Fibroblast of mammary gland (primary cell): ENCODE results near the gene IL1RAPL1.

Experiments used
- DNase-seq: peaks from one replicate; pipeline ENCODE4 v3.0.0-alpha.2; 2010; ENCODE audit warnings: low read depth
- H3K4me3 ChIP-seq: 2 replicates; pipeline ENCODE4 v1.5.1; 2011; ENCODE audit warnings: low read depth, mild to moderate bottlenecking, low read length, moderate library complexity; ENCODE audit not compliant: control insufficient read depth
- TF ChIP-seq, protein P1 (sequence below): conservative IDR thresholded peaks from 2 replicates; pipeline ENCODE4 v1.5.1; 2011; ENCODE audit warnings: low read depth, low read length, inconsistent platforms; ENCODE audit not compliant: control insufficient read depth, insufficient read depth

IL1RAPL1 gene

GRCh38 chrX:29721152-29721551 lies 1133.9 kb downstream of the IL1RAPL1 start:
- DNase-seq: no peak
- TF ChIP-seq, protein P1, sequence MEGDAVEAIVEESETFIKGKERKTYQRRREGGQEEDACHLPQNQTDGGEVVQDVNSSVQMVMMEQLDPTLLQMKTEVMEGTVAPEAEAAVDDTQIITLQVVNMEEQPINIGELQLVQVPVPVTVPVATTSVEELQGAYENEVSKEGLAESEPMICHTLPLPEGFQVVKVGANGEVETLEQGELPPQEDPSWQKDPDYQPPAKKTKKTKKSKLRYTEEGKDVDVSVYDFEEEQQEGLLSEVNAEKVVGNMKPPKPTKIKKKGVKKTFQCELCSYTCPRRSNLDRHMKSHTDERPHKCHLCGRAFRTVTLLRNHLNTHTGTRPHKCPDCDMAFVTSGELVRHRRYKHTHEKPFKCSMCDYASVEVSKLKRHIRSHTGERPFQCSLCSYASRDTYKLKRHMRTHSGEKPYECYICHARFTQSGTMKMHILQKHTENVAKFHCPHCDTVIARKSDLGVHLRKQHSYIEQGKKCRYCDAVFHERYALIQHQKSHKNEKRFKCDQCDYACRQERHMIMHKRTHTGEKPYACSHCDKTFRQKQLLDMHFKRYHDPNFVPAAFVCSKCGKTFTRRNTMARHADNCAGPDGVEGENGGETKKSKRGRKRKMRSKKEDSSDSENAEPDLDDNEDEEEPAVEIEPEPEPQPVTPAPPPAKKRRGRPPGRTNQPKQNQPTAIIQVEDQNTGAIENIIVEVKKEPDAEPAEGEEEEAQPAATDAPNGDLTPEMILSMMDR: no peak
- H3K4me3 ChIP-seq: no peak overlapping the region

- no peak for DNase-seq
- TF ChIP-seq, protein P1: no peak
- H3K4me3 ChIP-seq: no peak overlapping the region
Observed at GRCh38 chrX:29724316-29724715, 1137.1 kb downstream of the IL1RAPL1 start.

DNA sequence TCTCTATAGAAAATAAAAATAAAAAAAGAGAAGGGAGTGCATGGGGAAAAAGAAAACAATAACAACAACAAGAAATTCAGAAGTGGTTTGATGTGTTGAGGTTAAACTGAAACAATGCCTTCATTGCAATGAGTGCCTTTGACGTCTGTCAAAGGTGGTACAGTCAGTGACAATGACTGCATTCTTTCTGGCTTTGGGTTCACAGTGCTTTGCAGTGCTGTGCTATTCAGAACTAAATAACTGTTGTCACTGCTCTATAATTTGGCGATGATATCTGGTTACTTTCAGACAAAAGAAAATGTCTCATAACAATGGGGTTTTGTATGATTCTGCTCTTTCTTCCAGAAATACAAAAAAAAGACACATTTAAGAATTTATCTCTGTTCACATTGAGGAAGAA lies 1139.6 kb downstream of the IL1RAPL1 start:
- TF ChIP-seq, protein P1: no peak
- no peak for DNase-seq
- H3K4me3 ChIP-seq: no peak overlapping the region

DNA sequence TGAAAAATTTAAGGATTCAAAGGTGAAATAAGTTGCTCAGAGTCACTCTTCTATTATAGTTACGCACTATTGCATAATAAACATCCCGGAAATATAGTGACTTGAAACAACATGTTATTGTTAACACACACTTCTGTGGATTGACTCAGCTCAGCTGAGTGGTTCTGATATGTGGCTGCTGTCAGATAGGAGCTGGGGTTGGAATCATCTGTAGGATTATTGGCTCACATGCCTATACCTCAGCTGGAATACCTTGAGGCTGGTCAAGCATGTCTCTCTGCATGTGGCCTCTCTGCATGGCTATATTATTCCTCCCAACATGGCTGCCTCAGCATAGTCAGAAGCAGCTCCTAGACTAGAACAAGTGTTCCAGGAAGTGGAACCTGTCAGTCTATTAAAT lies 1141.4 kb downstream of the IL1RAPL1 start:
- no peak for DNase-seq
- TF ChIP-seq, protein P1: no peak
- no peak overlapping the region for H3K4me3 ChIP-seq

DNA sequence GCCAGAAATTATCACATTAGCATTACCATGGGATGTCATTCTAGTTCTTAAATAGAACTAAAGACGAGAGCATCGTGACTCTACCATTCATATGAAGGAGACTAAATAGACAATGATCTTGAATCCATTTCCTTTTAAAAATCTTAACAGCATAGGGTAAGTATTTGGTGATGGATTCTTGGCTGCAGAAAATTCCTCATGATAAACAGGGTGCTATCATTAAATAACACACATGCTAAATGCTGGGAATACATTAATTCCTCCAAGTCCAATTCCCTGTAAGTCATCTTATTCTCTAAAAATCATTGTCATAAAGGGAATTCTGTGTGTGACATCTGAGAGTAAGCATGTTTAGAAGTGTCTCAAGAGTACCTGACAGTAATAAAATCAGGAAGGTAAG lies 1157.7 kb downstream of the IL1RAPL1 start:
- H3K4me3 ChIP-seq: no peak overlapping the region
- DNase-seq: no peak
- TF ChIP-seq, protein P1: no peak

GRCh38 chrX:29746326-29746725 lies 1159.1 kb downstream of the IL1RAPL1 start:
- TF ChIP-seq, protein P1: no peak
- no peak for DNase-seq
- no peak overlapping the region for H3K4me3 ChIP-seq

DNA sequence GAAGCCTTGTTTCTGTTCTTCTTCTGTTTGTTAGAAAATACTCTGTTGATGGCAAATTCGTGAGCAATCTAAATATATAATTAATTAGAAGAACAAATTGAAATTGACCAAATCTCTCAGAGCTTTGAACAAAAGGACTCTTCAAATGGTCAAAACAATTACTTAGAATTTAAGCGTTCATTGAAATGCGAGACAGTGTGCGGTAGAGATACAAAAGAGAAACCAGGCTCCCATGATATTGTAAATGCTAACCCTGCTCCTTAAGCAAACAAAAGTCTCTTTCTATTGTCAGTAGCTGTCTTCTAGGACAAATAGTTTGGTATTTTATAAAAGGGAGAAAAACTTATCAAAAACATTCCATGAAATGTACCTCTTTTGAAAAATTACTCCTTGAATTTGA lies 1174.8 kb downstream of the IL1RAPL1 start:
- TF ChIP-seq, protein P1: no peak
- no peak for DNase-seq

More for the DNA sequence above, 1174.8 kb downstream of the IL1RAPL1 start:
- H3K4me3 ChIP-seq: no peak overlapping the region
